HepG2 (cell line): Measurements from ENCODE around the gene DBNDD1. TPM values are rescaled to one million over a fixed set of nuclear protein-coding genes. Genes with fewer than 3 reads are reported as not detected.

ENCODE experiments used
- ATAC-seq: fragments of 200-7000 bp; cut with Tn5 transposase; 3 replicates; pipeline ENCODE4 v1.9.1; 2020; ENCODE audit warnings: mild to moderate bottlenecking, moderate library complexity
- BruUV-seq: library from RNA; stranded (reverse); fragments of 400-500 nt; replicated peaks from 2 replicates; lab custom pipeline; 2021; lab: Mats Ljungman, UMichigan
- CTCF ChIA-PET: fragments of 300-600 bp; formaldehyde crosslinking; extraction: SDS; loops from one replicate; lab custom pipeline; 2021; ENCODE audit warnings: low total read pairs, inconsistent platforms, low intra/inter-chr PET ratio; lab: Yijun Ruan, JAX
- POLR2A ChIA-PET: fragments of 350-600 bp; sonication (Branson Sonifier 250); formaldehyde crosslinking; loops from one replicate; lab custom pipeline; 2020; ENCODE audit warnings: antibody characterized with exemption, inconsistent platforms; lab: Yijun Ruan, JAX
- DNase-seq: peaks from one replicate; pipeline ENCODE4 v3.0.0-alpha.2; 2015; ENCODE audit warnings: low spot score
- FAIRE-seq: peaks from 3 replicates; lab custom pipeline; 2011; peaks lifted over from hg19 to GRCh38; lab: Jason Lieb, UNC
- H2AFZ ChIP-seq: one replicate; pipeline ENCODE4 v1.6.1; 2011; ENCODE audit warnings: low read length, inconsistent platforms
- H3K27ac ChIP-seq: fragments of 300-600 bp; 3 replicates; pipeline ENCODE4 v1.8.0; 2011; ENCODE audit warnings: mixed run types, mild to moderate bottlenecking, mixed read lengths, low read length, inconsistent platforms; ENCODE audit not compliant: insufficient read depth; ENCODE audit errors: extremely low read length
- H3K27me3 ChIP-seq, 2 experiments: fragments of 200-600 bp in 1 of 2; 2 replicates in 1 of 2; 3 replicates in 1 of 2; pipeline versions ENCODE4 v1.6.0 to v1.8.0; 2011; ENCODE audit warnings: low read length in 2 of 2, mild to moderate bottlenecking in 2 of 2, moderate library complexity in 2 of 2, inconsistent platforms in 1 of 2; ENCODE audit not compliant: insufficient read depth in 2 of 2, control insufficient read depth in 1 of 2
- H3K36me3 ChIP-seq, 2 experiments: fragments of 200-600 bp in 1 of 2; replicated peaks in 1 of 2; 2 replicates in 1 of 2; 3 replicates in 1 of 2; pipeline versions ENCODE4 v1.5.1 to v1.8.0; 2011; ENCODE audit warnings: low read length in 2 of 2, inconsistent platforms in 1 of 2; ENCODE audit not compliant: insufficient read depth in 2 of 2, control insufficient read depth in 1 of 2
- H3K4me1 ChIP-seq: 2 replicates; pipeline ENCODE4 v1.5.1; 2012; ENCODE audit warnings: low read length, inconsistent platforms; ENCODE audit not compliant: insufficient read depth
- H3K4me2 ChIP-seq: 2 replicates; pipeline ENCODE4 v1.6.0; 2011; ENCODE audit warnings: low read depth, low read length, inconsistent platforms
- H3K4me3 ChIP-seq, 3 experiments: fragments of 200-600 bp in 1 of 3; sonication (generic), shearing (Covaris generic) in 1 of 3; replicated peaks in 1 of 3; 2 replicates each; pipeline ENCODE4 v1.5.1; 2011 to 2016; ENCODE audit warnings: low read length in 3 of 3, inconsistent platforms in 2 of 3, low read depth in 2 of 3, mild to moderate bottlenecking in 2 of 3, control low read depth in 1 of 3, mixed read lengths in 1 of 3; ENCODE audit not compliant: insufficient read depth in 1 of 3
- H3K79me2 ChIP-seq: one replicate; pipeline ENCODE4 v1.6.1; 2011; ENCODE audit warnings: low read length, inconsistent platforms; ENCODE audit not compliant: insufficient read depth
- H3K9ac ChIP-seq: 2 replicates; pipeline ENCODE4 v1.6.0; 2011; ENCODE audit warnings: mild to moderate bottlenecking, low read depth, low read length, inconsistent platforms; ENCODE audit not compliant: insufficient read depth
- H3K9me3 ChIP-seq: 2 replicates; pipeline ENCODE4 v1.5.1; 2012; ENCODE audit warnings: mild to moderate bottlenecking, low read length
- H4K20me1 ChIP-seq: 2 replicates; pipeline ENCODE4 v1.6.0; 2011; ENCODE audit warnings: inconsistent platforms, mild to moderate bottlenecking, low read length, moderate library complexity; ENCODE audit not compliant: insufficient read depth
- CHD4 ChIP-seq: fragments of 200-600 bp; sonication (generic); IDR thresholded peaks from 2 replicates; pipeline ENCODE4 v1.7.0; 2017; ENCODE audit warnings: mild to moderate bottlenecking, low read length, borderline replicate concordance
- GATA4 ChIP-seq: sonication (generic); IDR thresholded peaks from 2 replicates; pipeline ENCODE4 v1.6.1; 2016; ENCODE audit warnings: antibody characterized with exemption, low read depth, borderline replicate concordance
- HIVEP1 ChIP-seq: sonication (generic); formaldehyde crosslinking; IDR thresholded peaks from 2 replicates; pipeline ENCODE4 v1.4.0; 2020; ENCODE audit warnings: mild to moderate bottlenecking, missing genetic modification reagents
- HOXA7 ChIP-seq: sonication (generic); formaldehyde crosslinking; IDR thresholded peaks from 2 replicates; pipeline ENCODE4 v1.8.1; 2022; ENCODE audit warnings: mild to moderate bottlenecking, missing genetic modification reagents, moderate library complexity
- MEIS2 ChIP-seq: sonication (generic); formaldehyde crosslinking; IDR thresholded peaks from 2 replicates; pipeline ENCODE4 v1.9.0; 2021; ENCODE audit warnings: mild to moderate bottlenecking, missing genetic modification reagents
- MYC ChIP-seq: sonication (generic); formaldehyde crosslinking; IDR thresholded peaks from 2 replicates; pipeline ENCODE4 v1.9.0; 2021; ENCODE audit warnings: missing genetic modification reagents, borderline replicate concordance
- SMC3 ChIP-seq: IDR thresholded peaks from 2 replicates; pipeline ENCODE4 v1.6.1; 2011; ENCODE audit warnings: low read length, improper control_type of control experiment
- TCF7L2 ChIP-seq: IDR thresholded peaks from 2 replicates; pipeline ENCODE4 v1.6.1; 2011; ENCODE audit warnings: mild to moderate bottlenecking, low read depth, low read length, moderate library complexity
- TGIF2 ChIP-seq: IDR thresholded peaks from 2 replicates; pipeline ENCODE4 v1.6.1; 2016; ENCODE audit warnings: control low read depth, missing compliant biosample characterization
- ZNF839 ChIP-seq: sonication (generic); formaldehyde crosslinking; IDR thresholded peaks from 2 replicates; pipeline ENCODE4 v1.4.0; 2020; ENCODE audit warnings: missing genetic modification reagents, mild to moderate bottlenecking, borderline replicate concordance
- ZNF891 ChIP-seq: sonication (generic); formaldehyde crosslinking; IDR thresholded peaks from 2 replicates; pipeline ENCODE4 v1.5.0; 2020; ENCODE audit warnings: mild to moderate bottlenecking, missing genetic modification reagents
- WGBS: methylation state at CpG from one replicate; pipeline ENCODE4 v1.1.6; 2017; ENCODE audit warnings: low lambda C conversion rate; 5-methylcytosine and 5-hydroxymethylcytosine counted together
- in situ Hi-C: cut with HindIII; loops from 2 replicates; pipeline ENCODE4 v1.10.0; 2017; ENCODE audit warnings: low pct_unique_long_range_greater_than_20kb; ENCODE audit not compliant: extremely low pct_ligation_motif_present
- intact Hi-C: fragments of 100-400 bp; cut with micrococcal nuclease; formaldehyde crosslinking; loops from one replicate; pipeline ENCODE4 v1.10.0; 2022; ENCODE audit not compliant: unreplicated experiment
- polyA plus RNA-seq, 8 experiments: library from polyadenylated mRNA; depleted of rRNA in 3 of 8; stranded (reverse) in 7 of 8; unstranded in 1 of 8; fragments of >200 nt; fragmentation: Illumina TruSeq in 4 of 8; extraction: Trizol in 4 of 8; gene quantifications; 2 replicates each; pipeline versions ENCODE4 v1.2.1 to v1.2.3, GENCODE V29; 2011 to 2016; ENCODE audit warnings: low read depth in 4 of 8, missing spikeins in 1 of 8, mixed read lengths in 1 of 8; ENCODE audit not compliant: insufficient read depth in 1 of 8
- total RNA-seq, 5 experiments: library from RNA; depleted of rRNA; stranded (reverse); fragments of >200 nt; fragmentation: Illumina TruSeq; extraction: Trizol; gene quantifications; 2 replicates each; pipeline ENCODE4 v1.2.3, GENCODE V29; 2016; ENCODE audit warnings: low read depth in 1 of 5
- TF ChIP-seq, protein P1 (sequence below), 2 experiments: fragments of 450-650 bp in 1 of 2; sonication (generic) in 1 of 2; formaldehyde crosslinking in 1 of 2; IDR thresholded peaks; 2 replicates each; pipeline versions ENCODE4 v1.6.1 to v1.8.0; 2016 to 2022; ENCODE audit warnings: antibody characterized with exemption in 1 of 2, mild to moderate bottlenecking in 1 of 2, missing genetic modification reagents in 1 of 2
- TF ChIP-seq, protein P2 (sequence below): sonication (generic); formaldehyde crosslinking; IDR thresholded peaks from 2 replicates; pipeline ENCODE4 v1.5.0; 2020; ENCODE audit warnings: missing genetic modification reagents, mild to moderate bottlenecking, borderline replicate concordance

The DBNDD1 gene
- total and polyA plus RNA-seq, 2 of the 13 experiments (the other 11 are each of a cell fraction or from before 2014, with no cell fraction given), result 17.0 to 40.4 TPM

DNA sequence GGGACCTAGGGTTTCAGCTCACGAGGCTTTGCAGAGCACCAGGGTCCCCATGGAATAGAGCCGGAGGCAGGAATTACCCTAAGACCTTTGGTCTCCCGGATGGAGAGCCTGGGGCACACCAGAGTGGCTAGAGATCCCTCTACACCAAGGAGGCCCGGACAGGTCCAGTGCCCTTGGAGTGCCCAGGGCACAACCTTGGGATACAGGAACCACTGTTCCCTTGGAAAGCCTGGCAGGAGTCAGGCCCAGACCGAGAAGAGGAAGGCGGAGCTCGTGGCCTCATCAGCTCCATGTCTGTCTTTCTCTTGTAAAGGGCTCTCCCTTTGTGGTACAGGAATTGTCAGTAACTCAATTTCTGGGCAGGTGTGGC is 3.8 kb upstream of the DBNDD1 start:
- Histone ChIP-seq H3K4me2 (peak overlapping the region; percentile 91), H3K36me3 (peaks cover 0 to 6% of the 10 kb centered on the region in 2 experiments; a peak in 1 of 5 replicates), H3K9ac (peak overlapping the region; percentile 81), H3K79me2 (peaks cover 8% of the 10 kb centered on the region), H3K4me3 (peak overlapping the region; percentile 82 to 87 (median 82)), H3K27me3 (no peaks in the 10 kb centered on the region; a peak in 1 of 5 replicates), H4K20me1 (no peaks in the 10 kb centered on the region), H3K9me3 (no peaks in the 10 kb centered on the region), H3K27ac (peak overlapping the region; percentile 75), H3K4me1 (peaks cover 38% of the 10 kb centered on the region), H2AFZ (no peak overlapping the region)
- ChIA-PET CTCF (no interaction called here), POLR2A (interaction anchor here (0.7 to 1.2 kb wide), 4 partner anchors 24 to 202 kb away, joined by 3 to 6 read pairs (median 3); partner anchors contain the start of gene TUBB3)
- FAIRE-seq (no peak), ATAC-seq (peak; percentile 9), DNase-seq (no peak)
- no TSS peak for BruUV-seq
- WGBS, result 6% methylated on average over 3 of the region's 7 CpGs
- in situ Hi-C loops, result loop anchor here (5.0 kb wide), 1 partner anchor 101 kb away; the partner anchor contains the start of gene TUBB3
- intact Hi-C loops, result loop anchor here (5.0 kb wide), 1 partner anchor 101 kb away; the partner anchor contains the start of gene TUBB3
- TF ChIP-seq HIVEP1 (CRISPR knock-in tag), result 0 out of 2 replicates have a peak, but pooled peaks have one; percentile 8
- 0 out of 2 replicates have a peak, but pooled peaks have one; percentile 1 for TF ChIP-seq MEIS2 (CRISPR knock-in tag)
- TF ChIP-seq ZNF891 (CRISPR knock-in tag), result 0 out of 2 replicates have a peak, but pooled peaks have one; percentile 15
- no peak for TF ChIP-seq SMC3
- TF ChIP-seq TCF7L2, result no peak
- TF ChIP-seq, protein P1, sequence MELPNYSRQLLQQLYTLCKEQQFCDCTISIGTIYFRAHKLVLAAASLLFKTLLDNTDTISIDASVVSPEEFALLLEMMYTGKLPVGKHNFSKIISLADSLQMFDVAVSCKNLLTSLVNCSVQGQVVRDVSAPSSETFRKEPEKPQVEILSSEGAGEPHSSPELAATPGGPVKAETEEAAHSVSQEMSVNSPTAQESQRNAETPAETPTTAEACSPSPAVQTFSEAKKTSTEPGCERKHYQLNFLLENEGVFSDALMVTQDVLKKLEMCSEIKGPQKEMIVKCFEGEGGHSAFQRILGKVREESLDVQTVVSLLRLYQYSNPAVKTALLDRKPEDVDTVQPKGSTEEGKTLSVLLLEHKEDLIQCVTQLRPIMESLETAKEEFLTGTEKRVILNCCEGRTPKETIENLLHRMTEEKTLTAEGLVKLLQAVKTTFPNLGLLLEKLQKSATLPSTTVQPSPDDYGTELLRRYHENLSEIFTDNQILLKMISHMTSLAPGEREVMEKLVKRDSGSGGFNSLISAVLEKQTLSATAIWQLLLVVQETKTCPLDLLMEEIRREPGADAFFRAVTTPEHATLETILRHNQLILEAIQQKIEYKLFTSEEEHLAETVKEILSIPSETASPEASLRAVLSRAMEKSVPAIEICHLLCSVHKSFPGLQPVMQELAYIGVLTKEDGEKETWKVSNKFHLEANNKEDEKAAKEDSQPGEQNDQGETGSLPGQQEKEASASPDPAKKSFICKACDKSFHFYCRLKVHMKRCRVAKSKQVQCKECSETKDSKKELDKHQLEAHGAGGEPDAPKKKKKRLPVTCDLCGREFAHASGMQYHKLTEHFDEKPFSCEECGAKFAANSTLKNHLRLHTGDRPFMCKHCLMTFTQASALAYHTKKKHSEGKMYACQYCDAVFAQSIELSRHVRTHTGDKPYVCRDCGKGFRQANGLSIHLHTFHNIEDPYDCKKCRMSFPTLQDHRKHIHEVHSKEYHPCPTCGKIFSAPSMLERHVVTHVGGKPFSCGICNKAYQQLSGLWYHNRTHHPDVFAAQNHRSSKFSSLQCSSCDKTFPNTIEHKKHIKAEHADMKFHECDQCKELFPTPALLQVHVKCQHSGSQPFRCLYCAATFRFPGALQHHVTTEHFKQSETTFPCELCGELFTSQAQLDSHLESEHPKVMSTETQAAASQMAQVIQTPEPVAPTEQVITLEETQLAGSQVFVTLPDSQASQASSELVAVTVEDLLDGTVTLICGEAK (IDR thresholded peaks at IDR 0.05), result no peak
- TF ChIP-seq, protein P1 (CRISPR knock-in tag; IDR thresholded peaks at IDR 0.05), result 0 out of 2 replicates have a peak, but pooled peaks have one; percentile 0
- no peak for TF ChIP-seq HOXA7
- peak; percentile 22; the same call in 1 of the 2 replicates for TF ChIP-seq TGIF2 (CRISPR knock-in tag)
- TF ChIP-seq CHD4, result no peak
- TF ChIP-seq, protein P2, sequence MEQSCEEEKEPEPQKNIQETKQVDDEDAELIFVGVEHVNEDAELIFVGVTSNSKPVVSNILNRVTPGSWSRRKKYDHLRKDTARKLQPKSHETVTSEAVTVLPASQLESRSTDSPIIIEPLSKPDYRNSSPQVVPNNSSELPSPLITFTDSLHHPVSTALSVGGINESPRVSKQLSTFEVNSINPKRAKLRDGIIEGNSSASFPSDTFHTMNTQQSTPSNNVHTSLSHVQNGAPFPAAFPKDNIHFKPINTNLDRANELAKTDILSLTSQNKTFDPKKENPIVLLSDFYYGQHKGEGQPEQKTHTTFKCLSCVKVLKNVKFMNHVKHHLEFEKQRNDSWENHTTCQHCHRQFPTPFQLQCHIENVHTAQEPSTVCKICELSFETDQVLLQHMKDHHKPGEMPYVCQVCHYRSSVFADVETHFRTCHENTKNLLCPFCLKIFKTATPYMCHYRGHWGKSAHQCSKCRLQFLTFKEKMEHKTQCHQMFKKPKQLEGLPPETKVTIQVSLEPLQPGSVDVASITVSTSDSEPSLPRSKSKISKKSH (CRISPR knock-in tag), result 0 out of 2 replicates have a peak, but pooled peaks have one; percentile 5
- 0 out of 2 replicates have a peak, but pooled peaks have one; percentile 13 for TF ChIP-seq ZNF839 (CRISPR knock-in tag)
- no peak; the same call in 1 of the 2 replicates for TF ChIP-seq GATA4
- TF ChIP-seq MYC (CRISPR knock-in tag), result peak; percentile 6; the same call in 1 of the 2 replicates
